ENCODE measurements around the gene MGAT4A.

GRCh38 chr2:98727369-98728087 is 3.4 kb downstream of the MGAT4A start:
- TF ChIP-seq CTCF (IDR thresholded peaks at IDR 0.05) (no peak), EP300 (IDR thresholded peaks at IDR 0.05) (no peak)
